Activated T-cell treated with anti-CD3 and anti-CD28 coated beads, Interleukin-2, amount 50 U/mL, for 1 hour (primary cell): Measurements from ENCODE around the gene UBASH3B.
A peak's percentile ranks its signal among the peaks of the same experiment; 100 is the strongest.

ENCODE experiments used
- DNase-seq: peaks from one replicate; pipeline ENCODE4 v3.0.0-alpha.2; 2020

UBASH3B gene

DNA sequence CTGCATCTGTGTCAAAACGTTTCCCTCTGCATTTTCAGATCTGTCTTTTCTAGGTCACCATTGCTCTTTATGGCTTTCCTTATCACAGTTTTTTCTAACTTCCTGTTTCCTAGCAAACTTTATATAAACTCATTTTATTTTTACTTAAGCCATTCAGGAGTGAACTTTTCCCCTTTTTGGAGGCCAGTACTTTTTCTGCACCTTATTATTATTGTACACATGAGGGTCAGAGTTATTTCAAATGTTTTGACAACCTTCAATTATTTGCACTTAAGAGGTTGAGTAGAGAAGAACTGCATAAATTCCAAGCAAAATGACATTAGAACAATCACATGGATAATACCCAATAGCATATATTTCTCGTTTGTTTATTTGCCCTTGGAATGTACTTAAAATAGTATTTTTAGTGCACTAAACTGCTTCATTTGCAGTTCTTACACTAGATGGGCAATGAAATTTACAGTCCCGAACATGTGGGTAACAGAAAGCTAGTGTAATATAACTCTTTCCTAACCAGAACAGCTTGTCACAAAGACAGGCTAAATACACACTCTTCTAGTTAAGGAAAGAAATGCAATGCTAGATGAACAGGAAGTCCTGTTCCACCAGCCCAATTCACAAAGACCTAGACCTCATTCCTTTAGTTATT lies 79.5 kb downstream of the UBASH3B start:
- DNase-seq: no peak

DNA sequence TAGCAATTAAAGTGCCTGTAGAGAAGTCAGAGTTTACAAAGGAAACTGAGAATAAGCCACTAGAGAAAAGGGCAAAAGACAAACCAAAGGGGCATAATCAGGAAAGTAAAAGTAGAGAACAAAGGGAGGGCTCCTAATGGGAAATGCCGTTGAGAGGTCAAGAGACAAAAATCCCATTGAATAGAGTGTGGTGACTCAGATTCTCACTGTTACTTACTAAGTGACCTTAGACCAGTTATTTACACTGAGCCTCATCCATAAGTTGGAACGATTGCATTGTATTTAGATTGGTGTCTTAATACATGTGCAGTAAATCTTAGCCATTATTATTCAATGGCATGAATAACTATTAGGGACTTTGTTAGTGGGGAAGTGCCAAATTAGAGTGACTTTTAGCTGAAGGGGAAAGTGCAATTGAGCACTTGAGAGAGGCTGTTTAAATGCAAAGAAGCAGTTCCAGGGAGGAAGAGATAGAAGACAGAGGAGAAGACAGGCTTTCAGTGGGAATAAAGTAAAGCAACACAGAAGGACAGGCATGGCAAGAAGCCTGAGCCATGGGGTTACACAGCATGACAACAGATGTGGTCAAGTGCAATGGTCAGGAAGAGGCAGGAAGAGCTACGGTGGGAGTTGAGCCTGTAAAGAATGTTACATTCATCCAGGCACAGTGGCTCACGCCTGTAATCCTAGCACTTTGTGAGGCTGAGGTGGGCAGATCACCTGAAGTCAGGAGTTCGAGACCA lies 82.6 kb downstream of the UBASH3B start:
- no peak for DNase-seq

DNA sequence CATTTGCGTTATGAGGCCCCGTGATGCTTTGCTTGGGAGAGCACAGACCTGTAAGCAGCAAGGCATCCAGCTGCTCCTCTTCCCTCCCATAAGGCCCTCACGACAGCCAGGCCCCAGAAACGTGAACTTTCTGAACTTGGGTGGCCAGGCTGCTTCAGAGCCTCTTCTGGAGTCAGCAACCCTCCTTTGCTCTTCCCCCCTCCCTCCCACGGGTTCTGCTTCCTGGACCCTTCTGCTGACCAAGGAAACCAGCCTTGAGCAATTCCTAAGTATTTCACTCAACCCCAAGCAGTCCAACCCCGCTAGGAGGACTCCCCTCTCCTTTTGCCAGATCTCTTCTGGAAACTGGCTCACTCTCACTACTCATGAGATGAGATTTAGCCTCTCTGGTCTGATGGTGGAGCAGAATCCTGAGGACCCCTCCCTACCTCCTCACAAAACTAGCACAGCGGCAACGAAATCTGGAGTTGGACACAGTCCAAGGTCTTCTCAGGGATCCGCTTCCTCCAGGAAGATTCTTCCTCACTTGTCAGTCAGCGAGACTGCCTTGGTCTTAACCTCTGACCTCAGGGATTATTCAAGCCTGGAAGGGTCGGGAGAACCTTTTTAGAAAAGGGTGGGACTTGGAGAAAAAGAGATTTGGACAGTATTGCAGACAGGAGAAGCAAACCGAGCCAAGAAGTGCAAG lies 86.2 kb downstream of the UBASH3B start:
- DNase-seq: no peak

DNA sequence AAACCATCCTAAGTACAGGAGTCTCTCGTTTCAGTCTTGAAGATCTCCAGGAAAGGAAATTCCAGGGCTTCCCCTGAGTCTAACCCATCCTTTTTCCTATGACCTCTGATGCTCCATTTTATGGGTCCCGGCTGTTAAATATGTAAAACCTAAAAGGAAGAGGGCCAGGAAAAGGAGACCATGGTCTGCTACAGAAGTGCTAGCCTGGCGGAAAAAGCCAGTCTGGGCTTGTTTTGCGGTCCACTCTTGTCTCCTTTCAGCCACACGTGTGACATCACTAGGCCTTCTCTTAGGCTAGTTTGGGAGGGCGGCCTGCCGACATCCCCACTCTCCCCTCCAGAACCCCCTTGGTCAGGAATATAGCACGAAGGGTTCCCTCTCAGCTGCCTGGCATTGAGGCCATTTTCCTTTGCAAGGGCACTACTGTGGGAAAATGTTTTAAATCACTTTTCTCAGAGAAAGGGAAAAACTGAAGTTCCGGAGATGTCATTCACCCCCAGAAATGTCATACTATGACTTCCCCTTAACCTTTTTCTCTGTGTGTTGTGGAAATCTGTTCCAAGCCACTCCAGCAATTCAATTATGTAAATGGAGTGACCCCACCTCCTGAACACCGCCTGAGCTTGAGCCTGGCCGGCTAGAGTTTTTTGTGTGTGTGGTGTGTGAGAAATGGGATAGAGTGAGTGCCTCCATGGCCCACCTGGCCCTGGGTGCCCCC lies 86.9 kb downstream of the UBASH3B start:
- DNase-seq: no peak

DNA sequence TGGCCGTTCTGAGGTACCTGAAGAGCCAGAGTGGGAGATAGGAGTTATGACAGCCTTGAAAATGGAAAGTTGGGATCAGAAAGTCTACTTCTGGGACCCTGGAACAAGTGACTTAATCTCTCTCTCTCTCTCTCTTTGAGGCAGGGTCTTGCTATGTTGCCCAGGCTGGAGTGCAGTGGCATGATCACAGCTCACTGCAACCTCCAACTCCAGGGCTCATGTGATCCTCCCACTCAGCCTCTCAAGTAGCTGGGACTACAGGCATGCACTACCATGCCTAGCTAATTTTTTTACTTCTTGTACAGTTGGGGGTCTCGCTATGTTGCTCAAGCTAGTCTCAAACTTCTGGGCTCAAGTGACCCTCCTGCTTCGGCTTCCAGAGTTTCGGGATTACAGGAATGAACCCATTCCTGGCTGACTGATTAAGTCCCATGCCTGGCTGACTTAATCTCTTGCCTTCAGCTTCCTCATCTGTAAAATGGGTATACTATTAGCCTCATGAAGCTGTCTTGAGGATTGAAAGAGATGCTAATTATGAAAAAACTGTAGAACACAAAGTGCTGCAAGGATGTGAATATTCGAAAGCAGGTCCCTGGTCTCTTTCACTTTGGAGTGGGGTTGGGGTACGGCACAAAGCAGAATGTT lies 87.7 kb downstream of the UBASH3B start:
- no peak for DNase-seq

DNA sequence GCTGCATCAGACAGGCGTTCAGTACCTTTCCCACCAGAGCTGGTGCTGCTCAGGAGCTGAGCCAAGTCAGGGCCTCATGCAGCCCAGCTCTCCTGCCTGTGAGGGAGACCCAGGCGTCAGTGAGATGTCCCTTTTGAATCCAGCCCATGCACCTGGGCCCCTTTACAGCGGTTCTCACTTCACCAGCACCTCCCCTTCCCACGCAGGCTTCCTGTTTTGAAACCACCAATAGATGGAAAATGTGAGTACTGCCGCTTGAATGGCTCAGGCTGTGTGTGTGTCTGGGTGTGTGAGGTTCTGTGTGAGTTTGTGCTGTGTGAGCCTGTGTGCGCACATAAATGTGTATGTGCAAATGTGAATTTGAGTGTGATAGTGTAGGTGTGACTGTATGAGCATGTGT lies 88.4 kb downstream of the UBASH3B start:
- peak; percentile 70 for DNase-seq

DNA sequence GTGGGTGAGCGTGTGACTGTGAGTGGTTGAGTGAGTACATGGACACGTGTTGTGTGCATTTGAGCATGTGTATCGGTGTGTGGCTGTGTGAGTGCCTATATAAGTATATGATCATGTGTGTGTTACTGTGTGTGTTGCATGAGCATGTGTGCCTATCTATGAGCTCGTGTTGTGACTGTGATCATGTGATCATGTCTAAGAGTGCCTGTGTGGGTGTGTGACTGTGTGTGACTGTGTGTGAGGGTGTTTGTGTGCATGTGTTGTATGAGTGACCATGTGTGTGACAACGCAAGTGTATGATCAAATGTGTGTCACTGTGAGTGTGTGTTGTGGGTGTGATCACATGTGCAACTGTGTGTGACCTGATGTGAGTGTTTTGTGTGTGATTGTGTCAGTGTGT lies 88.8 kb downstream of the UBASH3B start:
- no peak for DNase-seq

DNA sequence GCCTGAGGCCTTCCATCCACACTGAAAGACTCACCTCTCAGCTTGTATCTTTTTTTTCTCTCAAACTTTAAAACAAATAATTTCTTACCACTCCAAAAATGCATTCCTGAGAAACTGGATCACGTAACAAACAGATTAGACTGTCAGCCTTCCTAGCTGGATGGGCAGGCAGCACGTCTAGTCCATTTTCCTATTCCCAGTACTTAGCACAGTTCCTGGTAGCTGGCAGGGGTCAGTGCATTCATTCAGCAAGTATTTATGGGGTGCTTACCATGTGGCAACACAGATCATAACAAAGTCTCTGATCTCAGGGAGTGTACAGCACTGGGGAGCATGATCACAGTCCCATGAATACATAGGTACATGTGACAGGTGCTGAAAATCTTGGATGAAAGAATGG lies 89.6 kb downstream of the UBASH3B start:
- no peak for DNase-seq

DNA sequence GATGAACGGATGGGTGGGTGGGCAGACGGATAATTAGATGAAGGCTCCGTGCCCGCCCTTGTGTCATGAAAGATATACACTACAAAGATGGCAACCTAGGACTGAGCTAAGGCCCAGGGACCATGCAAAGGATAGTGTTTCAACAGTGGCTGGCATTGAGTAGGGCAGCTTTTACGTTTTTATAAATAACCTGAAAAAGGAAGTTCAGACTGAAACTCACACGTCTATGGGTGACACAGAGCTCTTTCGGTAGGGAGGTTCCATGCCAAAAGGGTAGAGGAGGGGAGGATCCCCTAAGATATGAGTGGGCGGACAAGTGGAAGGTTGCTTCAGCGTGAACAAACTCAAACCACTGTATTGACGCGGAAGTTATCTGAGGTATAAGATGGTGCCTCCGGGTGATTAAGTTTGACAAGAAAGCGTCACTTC lies 90.5 kb downstream of the UBASH3B start:
- DNase-seq: peak; percentile 31

DNA sequence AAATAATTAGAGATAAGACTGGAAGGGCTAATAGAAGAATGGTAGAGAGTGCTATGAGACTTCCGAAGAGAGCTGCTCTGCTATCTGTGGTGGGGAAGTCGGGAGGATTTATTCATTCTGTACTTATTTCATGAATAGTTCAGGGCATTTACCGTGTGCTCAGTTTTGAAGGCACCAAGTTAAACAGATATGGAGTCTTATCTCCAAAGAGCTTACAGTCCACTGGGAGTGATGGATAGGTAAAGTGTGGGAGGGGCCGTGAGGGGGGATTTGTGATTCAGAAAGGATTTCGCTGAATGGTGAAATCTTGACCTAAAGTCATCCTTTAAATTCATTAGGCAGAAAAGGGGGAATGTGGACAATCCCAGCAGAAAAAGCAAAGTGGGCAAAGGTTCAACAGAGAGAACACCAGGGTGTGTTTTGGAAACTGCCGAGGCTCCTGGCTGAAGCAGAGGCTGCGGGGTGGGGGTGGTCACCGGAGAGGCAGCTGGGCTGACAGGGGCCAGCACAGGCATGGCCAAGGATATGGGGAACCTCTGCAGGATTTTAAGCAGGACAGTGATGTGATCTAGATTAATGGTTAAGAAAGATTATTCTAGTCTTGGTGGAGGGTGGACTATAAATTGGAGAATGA lies 91.2 kb downstream of the UBASH3B start:
- DNase-seq: no peak

DNA sequence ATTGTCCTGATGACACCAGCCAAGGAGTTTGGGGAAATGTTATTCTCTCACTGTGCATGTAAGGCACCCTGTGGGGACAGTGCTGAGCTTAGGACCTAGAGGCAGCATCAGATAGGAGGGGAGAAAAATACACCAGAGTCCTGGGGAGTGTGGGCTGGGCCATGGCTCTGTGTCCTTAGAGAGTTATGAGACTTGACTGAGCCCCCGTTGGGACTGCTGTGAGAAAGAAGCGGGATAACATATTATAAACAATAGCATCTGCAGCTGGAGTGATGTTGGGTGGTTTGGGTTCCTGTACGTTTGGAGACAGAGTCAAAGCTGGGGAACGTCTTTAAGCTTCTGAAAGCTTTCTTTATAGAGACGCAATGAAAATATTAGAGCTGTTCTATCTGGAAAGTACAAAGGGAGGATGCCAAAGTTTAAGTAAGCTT lies 91.8 kb downstream of the UBASH3B start:
- no peak for DNase-seq

DNA sequence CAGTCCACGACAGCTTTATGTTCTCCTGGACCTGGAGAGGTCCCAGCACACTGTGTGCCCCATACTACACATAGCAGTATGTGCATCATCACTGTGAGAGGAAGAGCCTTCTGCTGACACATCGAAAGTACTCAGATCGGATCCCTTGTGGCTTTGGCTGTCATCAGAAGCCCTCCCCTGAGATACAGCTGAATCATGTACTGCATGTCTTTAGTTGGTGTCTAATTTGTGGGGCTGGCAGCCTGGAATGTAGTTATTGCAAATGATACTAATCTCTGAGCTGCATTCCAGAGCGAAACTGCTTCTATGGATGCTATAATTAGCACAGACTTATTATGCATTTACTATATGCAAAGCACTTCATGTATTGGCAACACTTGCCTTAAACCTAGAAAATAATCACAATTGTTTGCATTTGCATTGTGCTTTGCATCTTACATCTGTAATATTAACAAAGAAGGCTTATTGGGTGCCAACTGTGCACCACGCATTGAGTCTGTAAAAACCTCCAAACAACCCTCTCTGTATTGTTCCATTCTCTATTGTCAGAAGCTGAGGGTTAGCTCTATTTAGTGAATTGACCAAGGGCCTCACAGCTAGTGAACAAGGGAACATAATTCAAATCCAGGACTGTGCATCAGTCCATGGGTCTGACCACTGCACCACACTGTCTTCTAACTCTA lies 93.6 kb downstream of the UBASH3B start:
- DNase-seq: peak; percentile 33

DNA sequence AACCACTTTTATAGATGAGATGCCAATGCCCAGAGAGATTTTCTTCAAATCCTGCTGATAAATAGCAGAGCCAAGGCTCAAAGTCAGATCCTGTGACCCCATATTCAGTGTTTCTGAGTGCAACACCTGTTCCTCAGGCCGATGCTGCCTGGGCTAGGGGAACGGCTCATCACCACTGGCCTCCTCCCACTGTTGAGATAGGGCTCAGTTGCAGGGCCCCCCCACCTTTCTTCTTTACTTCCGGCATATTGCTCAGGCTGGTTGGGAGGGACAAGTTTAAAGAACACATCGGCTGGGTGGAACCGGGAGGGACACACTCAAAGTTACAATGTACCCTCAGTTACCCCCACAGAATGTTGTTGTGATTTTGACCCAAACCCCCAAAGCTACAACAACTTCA lies 94.5 kb downstream of the UBASH3B start:
- DNase-seq: no peak

DNA sequence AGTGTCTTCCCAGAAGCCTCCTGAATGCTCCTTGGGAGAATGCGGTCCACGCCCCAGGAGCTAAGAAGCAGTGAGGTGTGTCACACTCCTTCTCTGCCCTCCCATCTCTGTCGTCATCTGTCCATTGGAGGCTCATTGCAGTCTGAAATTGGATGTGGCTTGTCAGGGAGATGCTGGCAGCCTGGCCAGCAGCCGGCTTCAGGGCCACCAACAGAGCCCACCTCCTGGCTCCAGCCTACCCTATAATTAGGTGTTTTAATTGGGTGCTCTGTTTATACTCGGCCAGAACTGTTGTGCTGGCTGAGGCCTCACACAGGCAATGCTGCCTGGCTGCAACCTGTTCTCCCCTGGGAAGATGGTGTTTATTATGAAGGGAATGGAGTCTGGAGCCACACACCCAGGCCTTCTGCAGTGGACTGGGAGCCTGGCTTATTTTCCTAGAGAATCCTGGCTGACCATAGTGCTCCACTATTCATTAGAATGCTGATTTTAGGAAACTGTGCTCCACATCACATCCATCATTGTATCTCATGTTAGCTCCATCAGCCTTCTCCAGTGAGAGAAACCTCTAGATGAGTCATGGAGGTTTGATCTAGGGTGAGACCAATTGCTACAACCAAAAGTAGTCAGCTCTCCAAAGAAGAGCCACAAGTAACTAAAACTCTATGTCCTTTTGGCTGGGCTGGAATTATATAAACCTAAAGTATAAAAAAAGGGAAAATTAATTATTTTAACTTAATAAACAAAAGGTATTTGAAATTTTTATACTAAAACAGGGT lies 96.0 kb downstream of the UBASH3B start:
- no peak for DNase-seq

DNA sequence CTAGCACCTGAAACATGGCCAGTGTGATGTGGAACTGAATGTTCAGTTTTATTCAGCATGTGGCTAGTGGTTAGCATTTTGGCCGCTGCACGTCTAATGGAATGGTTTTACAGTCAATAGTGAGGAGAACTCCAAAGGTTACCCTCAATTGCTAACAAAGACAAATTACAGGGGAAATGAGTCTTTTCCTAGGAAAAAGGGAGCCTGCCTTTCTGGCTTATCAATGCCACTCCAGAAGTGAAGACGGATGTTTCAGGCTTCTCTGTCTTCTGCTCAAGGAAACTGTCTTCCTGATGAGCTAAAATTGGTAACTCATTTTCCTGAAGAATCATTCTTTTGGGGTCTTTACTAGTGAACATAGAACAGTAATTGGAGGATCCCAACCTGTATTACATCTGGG lies 98.5 kb downstream of the UBASH3B start:
- DNase-seq: no peak

DNA sequence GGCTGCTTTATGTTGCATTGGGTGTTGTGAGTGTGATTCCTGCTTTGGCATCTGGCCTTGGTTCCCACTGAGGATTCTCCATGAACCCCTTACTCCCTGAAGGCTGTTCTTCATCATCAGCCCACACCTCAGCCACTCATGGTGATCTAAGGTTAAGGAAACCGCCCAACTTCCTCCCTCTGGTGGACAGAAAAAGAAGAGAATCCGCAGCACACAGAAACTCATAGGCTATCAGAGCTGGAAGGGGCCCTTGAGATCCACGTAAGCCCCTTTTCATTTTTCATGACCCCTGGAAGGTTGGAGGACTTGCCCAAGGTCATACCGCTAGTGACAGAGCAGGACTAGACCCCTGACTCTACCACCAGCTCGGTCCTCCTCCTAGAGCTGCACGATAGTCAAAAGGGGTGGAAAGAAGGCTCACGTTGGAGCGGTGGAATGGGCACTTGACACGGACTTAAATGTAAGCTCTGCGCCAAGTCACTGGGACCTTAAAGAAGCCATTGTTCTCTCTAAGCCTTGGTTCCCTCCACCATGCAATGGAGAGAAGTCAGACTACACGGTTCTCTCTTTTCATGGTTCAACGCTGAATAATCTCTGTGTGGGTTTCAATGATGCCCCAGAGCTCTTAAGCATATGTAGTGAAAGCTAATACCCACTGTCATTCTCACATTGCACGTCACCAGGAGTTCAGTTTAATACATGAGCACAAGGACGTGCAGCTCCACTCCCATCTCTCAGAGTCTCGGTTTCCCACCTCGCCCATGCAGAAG lies 99.2 kb downstream of the UBASH3B start:
- DNase-seq: peak; percentile 36

DNA sequence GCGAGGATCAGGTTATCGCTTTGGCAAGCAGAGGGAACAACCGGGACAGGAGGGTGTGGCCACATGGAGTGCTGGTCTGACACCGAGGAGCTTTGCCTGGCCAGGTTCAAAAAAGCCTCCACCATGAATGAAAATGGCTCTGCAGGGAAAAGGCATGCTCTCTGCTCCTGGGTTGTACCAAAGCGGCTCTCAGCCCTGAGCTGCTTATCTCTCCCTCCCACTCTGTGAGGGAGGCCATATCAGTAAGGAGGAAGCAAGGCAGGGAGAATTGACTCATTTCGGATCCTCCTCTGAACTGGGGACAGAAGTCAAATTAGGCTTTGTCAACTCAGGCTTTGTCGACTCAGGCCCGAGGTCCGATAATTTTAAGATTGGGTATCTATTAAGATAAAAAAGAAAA lies 99.9 kb downstream of the UBASH3B start:
- no peak for DNase-seq

DNA sequence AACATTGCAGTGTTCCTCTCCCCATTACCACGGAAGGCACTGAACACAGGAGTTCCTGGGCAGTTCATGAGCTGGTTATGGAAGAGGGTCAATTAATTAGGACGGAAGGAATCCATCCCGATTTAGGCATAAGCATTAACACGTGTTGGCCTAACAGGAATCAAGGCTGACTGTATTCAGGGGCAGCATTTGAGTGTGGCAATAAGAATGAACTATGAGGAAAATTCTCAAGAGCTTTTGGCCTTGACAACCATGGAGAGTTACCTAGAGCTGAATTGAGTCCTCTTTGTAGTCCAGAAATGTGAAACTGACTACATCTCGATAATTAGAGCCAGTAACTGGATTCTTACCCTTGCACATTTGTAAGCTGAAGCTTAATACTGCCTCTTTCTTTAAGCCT lies 100.4 kb downstream of the UBASH3B start:
- no peak for DNase-seq

DNA sequence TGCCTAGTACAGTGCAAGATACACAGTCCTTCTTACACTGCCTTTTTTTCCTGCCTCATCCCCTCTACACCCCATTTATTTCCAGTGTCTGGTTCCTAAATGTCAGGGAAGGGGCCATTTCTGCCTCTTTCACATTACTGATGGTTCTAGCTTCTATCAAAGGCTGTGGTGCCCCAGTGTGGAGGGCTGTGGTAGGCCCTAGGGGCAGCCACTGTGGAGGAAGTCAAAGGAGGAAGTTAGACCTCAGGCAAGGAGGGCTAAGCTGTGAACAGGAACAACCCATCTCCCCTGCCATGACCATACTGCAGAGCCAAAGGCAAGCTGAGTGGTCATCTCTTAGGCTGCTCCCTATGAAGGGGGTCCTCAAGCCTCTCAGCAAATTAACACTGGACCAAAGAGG lies 100.9 kb downstream of the UBASH3B start:
- peak; percentile 46 for DNase-seq

DNA sequence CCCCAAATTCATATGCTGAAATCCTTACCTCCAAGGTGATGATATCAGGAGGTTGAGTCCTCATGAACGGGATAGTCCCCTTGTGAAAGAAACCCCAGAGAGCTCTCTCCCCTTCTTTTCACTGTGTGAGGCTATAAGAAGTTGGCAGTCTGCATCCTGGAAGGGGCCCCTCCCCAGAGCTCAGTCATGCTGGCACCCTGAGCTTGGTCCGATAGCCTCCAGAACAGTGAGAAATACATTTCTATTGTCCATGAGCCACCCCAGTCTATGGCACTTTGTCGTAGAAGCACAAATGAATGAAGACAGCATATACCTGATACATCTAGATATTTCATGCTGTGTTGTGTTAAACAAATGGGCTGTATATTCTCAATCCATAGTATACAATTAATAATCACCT lies 101.7 kb downstream of the UBASH3B start:
- DNase-seq: no peak
